ENCODE measurements around the gene INTS4. TPM values are rescaled to one million over a fixed set of nuclear protein-coding genes. Genes with fewer than 3 reads are reported as not detected.
"Not testable (repeated sequence)": the region's sequence is repeated elsewhere in the genome, so short reads cannot be mapped to it uniquely, and the experiment has no call there.

The INTS4 gene
- total and polyA plus RNA-seq, 9 donors = 21.5 to 26.8 (median 23.5) TPM

- H3K27me3 ChIP-seq (ENCODE audit: control insufficient read depth, insufficient read depth, low read length) = no peaks in the 10 kb centered on the region
- H3K9me3 ChIP-seq (replicated peaks; ENCODE audit: control insufficient read depth, low read depth, low read length) = no peaks in the 10 kb centered on the region
- H3K36me3 ChIP-seq (ENCODE audit: control insufficient read depth, insufficient read depth, low read length) = peaks cover 55% of the 10 kb centered on the region
- no peak overlapping the region for H3K4me3 ChIP-seq (ENCODE audit: low read length)
- H3K4me1 ChIP-seq (ENCODE audit: control insufficient read depth, insufficient read depth, low read length) = peaks cover 4% of the 10 kb centered on the region
- DNase-seq = no peak
- H3K27ac ChIP-seq (ENCODE audit: low read length) = no peak overlapping the region
- 89% methylated on average over 4 of the region's 5 CpGs for WGBS (ENCODE audit: insufficient coverage)
Measured at GRCh38 chr11:77883775-77884174, 110.7 kb downstream of the INTS4 start.

GRCh38 chr11:77882396-77882795, 112.1 kb downstream of the INTS4 start:
- peaks cover 62% of the 10 kb centered on the region for H3K36me3 ChIP-seq (ENCODE audit: control insufficient read depth, insufficient read depth, low read length)
- H3K9me3 ChIP-seq (replicated peaks; ENCODE audit: control insufficient read depth, low read depth, low read length) = no peaks in the 10 kb centered on the region
- no peak overlapping the region for H3K27ac ChIP-seq (ENCODE audit: low read length)
- H3K4me1 ChIP-seq (ENCODE audit: control insufficient read depth, insufficient read depth, low read length) = peaks cover 6% of the 10 kb centered on the region
- no peak for DNase-seq
- WGBS (ENCODE audit: insufficient coverage) = 71% methylated on average over 1 of the region's 3 CpGs
- no peak overlapping the region for H3K4me3 ChIP-seq (ENCODE audit: low read length)
- H3K27me3 ChIP-seq (ENCODE audit: control insufficient read depth, insufficient read depth, low read length) = no peaks in the 10 kb centered on the region

GRCh38 chr11:77879218-77879617, 115.2 kb downstream of the INTS4 start:
- no peaks in the 10 kb centered on the region for H3K27me3 ChIP-seq (ENCODE audit: control insufficient read depth, insufficient read depth, low read length)
- peak; percentile 85 for DNase-seq
- peaks cover 6% of the 10 kb centered on the region for H3K4me1 ChIP-seq (ENCODE audit: control insufficient read depth, insufficient read depth, low read length)
- peaks cover 68% of the 10 kb centered on the region for H3K36me3 ChIP-seq (ENCODE audit: control insufficient read depth, insufficient read depth, low read length)
- WGBS (ENCODE audit: insufficient coverage) = no CpG with 5 or more reads among the region's 3 CpGs
- no peak overlapping the region for H3K27ac ChIP-seq (ENCODE audit: low read length)
- H3K9me3 ChIP-seq (replicated peaks; ENCODE audit: control insufficient read depth, low read depth, low read length) = no peaks in the 10 kb centered on the region
- no peak overlapping the region for H3K4me3 ChIP-seq (ENCODE audit: low read length)

GRCh38 chr11:77878247-77878646, 116.2 kb downstream of the INTS4 start:
- WGBS (ENCODE audit: insufficient coverage) = no CpG with 5 or more reads among the region's 4 CpGs
- not testable (repeated sequence) for H3K27me3 ChIP-seq (ENCODE audit: control insufficient read depth, insufficient read depth, low read length); H3K4me1 ChIP-seq (ENCODE audit: control insufficient read depth, insufficient read depth, low read length); H3K27ac ChIP-seq (ENCODE audit: low read length); H3K4me3 ChIP-seq (ENCODE audit: low read length); H3K9me3 ChIP-seq (replicated peaks; ENCODE audit: control insufficient read depth, low read depth, low read length)
- DNase-seq = peak; percentile 75
- peaks cover 60% of the 10 kb centered on the region for H3K36me3 ChIP-seq (ENCODE audit: control insufficient read depth, insufficient read depth, low read length)

GRCh38 chr11:77876045-77876444, 118.4 kb downstream of the INTS4 start:
- DNase-seq = no peak
- Histone ChIP-seq H3K4me3 (ENCODE audit: low read length) (no peak overlapping the region), H3K4me1 (ENCODE audit: control insufficient read depth, insufficient read depth, low read length) (peaks cover 6% of the 10 kb centered on the region), H3K27ac (ENCODE audit: low read length) (no peak overlapping the region), H3K27me3 (ENCODE audit: control insufficient read depth, insufficient read depth, low read length) (no peaks in the 10 kb centered on the region), H3K36me3 (ENCODE audit: control insufficient read depth, insufficient read depth, low read length) (peaks cover 54% of the 10 kb centered on the region), H3K9me3 (replicated peaks; ENCODE audit: control insufficient read depth, low read depth, low read length) (no peaks in the 10 kb centered on the region)
- WGBS (ENCODE audit: insufficient coverage) = no CpG with 5 or more reads among the region's 3 CpGs

- Histone ChIP-seq H3K9me3 (replicated peaks; ENCODE audit: control insufficient read depth, low read depth, low read length) (no peaks in the 10 kb centered on the region), H3K36me3 (ENCODE audit: control insufficient read depth, insufficient read depth, low read length) (peaks cover 47% of the 10 kb centered on the region)
- 100% methylated on average over 2 of the region's 3 CpGs for WGBS (ENCODE audit: insufficient coverage)
Measured at GRCh38 chr11:77874206-77874605, 120.3 kb downstream of the INTS4 start.

GRCh38 chr11:77873345-77873744, 121.1 kb downstream of the INTS4 start:
- WGBS (ENCODE audit: insufficient coverage) = no CpG with 5 or more reads among the region's 1 CpG
- peaks cover 41% of the 10 kb centered on the region for H3K36me3 ChIP-seq (ENCODE audit: control insufficient read depth, insufficient read depth, low read length)
- no peak overlapping the region for H3K4me3 ChIP-seq (ENCODE audit: low read length)

More at GRCh38 chr11:77874206-77874605, 120.3 kb downstream of the INTS4 start:
- Histone ChIP-seq H3K27ac (ENCODE audit: low read length) (no peak overlapping the region), H3K4me3 (ENCODE audit: low read length) (no peak overlapping the region), H3K4me1 (ENCODE audit: control insufficient read depth, insufficient read depth, low read length) (peaks cover 4% of the 10 kb centered on the region), H3K27me3 (ENCODE audit: control insufficient read depth, insufficient read depth, low read length) (no peaks in the 10 kb centered on the region)
- no peak for DNase-seq

GRCh38 chr11:77871855-77872254, 122.6 kb downstream of the INTS4 start:
- 96% methylated on average over 3 of the region's 3 CpGs for WGBS (ENCODE audit: insufficient coverage)
- no peak overlapping the region for H3K27ac ChIP-seq (ENCODE audit: low read length)
- H3K36me3 ChIP-seq (ENCODE audit: control insufficient read depth, insufficient read depth, low read length) = peaks cover 32% of the 10 kb centered on the region
- H3K27me3 ChIP-seq (ENCODE audit: control insufficient read depth, insufficient read depth, low read length) = no peaks in the 10 kb centered on the region
- DNase-seq = no peak
- no peak overlapping the region for H3K4me3 ChIP-seq (ENCODE audit: low read length)
- H3K9me3 ChIP-seq (replicated peaks; ENCODE audit: control insufficient read depth, low read depth, low read length) = no peaks in the 10 kb centered on the region
- H3K4me1 ChIP-seq (ENCODE audit: control insufficient read depth, insufficient read depth, low read length) = no peaks in the 10 kb centered on the region

More at GRCh38 chr11:77873345-77873744, 121.1 kb downstream of the INTS4 start:
- no peaks in the 10 kb centered on the region for H3K27me3 ChIP-seq (ENCODE audit: control insufficient read depth, insufficient read depth, low read length)
- DNase-seq = no peak
- H3K4me1 ChIP-seq (ENCODE audit: control insufficient read depth, insufficient read depth, low read length) = no peaks in the 10 kb centered on the region
- H3K27ac ChIP-seq (ENCODE audit: low read length) = no peak overlapping the region
- no peaks in the 10 kb centered on the region for H3K9me3 ChIP-seq (replicated peaks; ENCODE audit: control insufficient read depth, low read depth, low read length)

- Histone ChIP-seq H3K36me3 (ENCODE audit: control insufficient read depth, insufficient read depth, low read length) (peaks cover 17% of the 10 kb centered on the region), H3K27me3 (ENCODE audit: control insufficient read depth, insufficient read depth, low read length) (no peaks in the 10 kb centered on the region), H3K9me3 (replicated peaks; ENCODE audit: control insufficient read depth, low read depth, low read length) (no peaks in the 10 kb centered on the region), H3K4me3 (ENCODE audit: low read length) (no peak overlapping the region), H3K4me1 (ENCODE audit: control insufficient read depth, insufficient read depth, low read length) (no peaks in the 10 kb centered on the region), H3K27ac (ENCODE audit: low read length) (no peak overlapping the region)
- 100% methylated on average over 3 of the region's 4 CpGs for WGBS (ENCODE audit: insufficient coverage)
- no peak for DNase-seq
Measured at GRCh38 chr11:77868744-77869143, 125.7 kb downstream of the INTS4 start.

- Histone ChIP-seq H3K27me3 (ENCODE audit: control insufficient read depth, insufficient read depth, low read length) (no peaks in the 10 kb centered on the region), H3K4me3 (ENCODE audit: low read length) (no peak overlapping the region), H3K36me3 (ENCODE audit: control insufficient read depth, insufficient read depth, low read length) (peaks cover 7% of the 10 kb centered on the region), H3K27ac (ENCODE audit: low read length) (no peak overlapping the region), H3K9me3 (replicated peaks; ENCODE audit: control insufficient read depth, low read depth, low read length) (no peaks in the 10 kb centered on the region), H3K4me1 (ENCODE audit: control insufficient read depth, insufficient read depth, low read length) (no peaks in the 10 kb centered on the region)
- no CpG with 5 or more reads among the region's 1 CpG for WGBS (ENCODE audit: insufficient coverage)
- no peak for DNase-seq
Measured at GRCh38 chr11:77866336-77866735, 128.1 kb downstream of the INTS4 start.

- peaks cover 5% of the 10 kb centered on the region for H3K36me3 ChIP-seq (ENCODE audit: control insufficient read depth, insufficient read depth, low read length)
- H3K9me3 ChIP-seq (replicated peaks; ENCODE audit: control insufficient read depth, low read depth, low read length) = no peaks in the 10 kb centered on the region
- WGBS (ENCODE audit: insufficient coverage) = 80% methylated on average over 1 of the region's 1 CpG
- no peak overlapping the region for H3K27ac ChIP-seq (ENCODE audit: low read length)
- H3K4me3 ChIP-seq (ENCODE audit: low read length) = no peak overlapping the region
- H3K4me1 ChIP-seq (ENCODE audit: control insufficient read depth, insufficient read depth, low read length) = no peaks in the 10 kb centered on the region
- no peaks in the 10 kb centered on the region for H3K27me3 ChIP-seq (ENCODE audit: control insufficient read depth, insufficient read depth, low read length)
- DNase-seq = no peak
Measured at GRCh38 chr11:77865805-77866204, 128.7 kb downstream of the INTS4 start.

Data from muscle of leg (tissue), 11 donors.